HG02981 (cell line): ENCODE measurements around the gene RAB9A.
"Not testable (repeated sequence)": the region's sequence is repeated elsewhere in the genome, so short reads cannot be mapped to it uniquely, and the experiment has no call there.

Experiments
- ATAC-seq: cut with Tn5 transposase; IDR thresholded peaks from one replicate; pipeline ENCODE4 v1.9.1; 2021; ENCODE audit warnings: mild to moderate bottlenecking, moderate library complexity; ENCODE audit not compliant: unreplicated experiment

Gene RAB9A

GRCh38 chrX:13688958-13689740 is at the start of gene RAB9A:
TSS of gene RAB9A (plus strand) at chrX:13689128. CDS start at chrX:13708747, 19,619 bp downstream.
- peak; percentile 52 for ATAC-seq

GRCh38 chrX:13641684-13642083 is 47.2 kb upstream of the RAB9A start:
- not testable (repeated sequence) for ATAC-seq

GRCh38 chrX:13645464-13646153 is 43.3 kb upstream of the RAB9A start:
- no peak for ATAC-seq

GRCh38 chrX:13646154-13646549 is 42.8 kb upstream of the RAB9A start:
- ATAC-seq, result no peak

- no peak for ATAC-seq
These were observed 41.2 kb upstream of the RAB9A start for GRCh38 chrX:13647709-13648212.

GRCh38 chrX:13648336-13648735 is 40.6 kb upstream of the RAB9A start:
- ATAC-seq, result not testable (repeated sequence)

GRCh38 chrX:13649838-13650237 is 39.1 kb upstream of the RAB9A start:
- ATAC-seq, result no peak

GRCh38 chrX:13650318-13650717 is 38.6 kb upstream of the RAB9A start:
- no peak for ATAC-seq

GRCh38 chrX:13651150-13651549 is 37.8 kb upstream of the RAB9A start:
- ATAC-seq, result no peak

- no peak for ATAC-seq
These were observed 36.6 kb upstream of the RAB9A start for GRCh38 chrX:13652287-13652793.

GRCh38 chrX:13652850-13653693 is 35.9 kb upstream of the RAB9A start, which contains the start of gene TCEANC:
TSS of gene TCEANC (plus strand) at chrX:13653141. CDS start at chrX:13662509, 9,368 bp downstream.
- peak; percentile 93 for ATAC-seq

GRCh38 chrX:13654116-13654515 is 34.8 kb upstream of the RAB9A start:
- ATAC-seq, result no peak

- no peak for ATAC-seq
These were observed 33.3 kb upstream of the RAB9A start for GRCh38 chrX:13655674-13656073.

- no peak for ATAC-seq
These were observed 30.3 kb upstream of the RAB9A start for GRCh38 chrX:13658602-13659001.

- ATAC-seq, result no peak
These were observed 29.9 kb upstream of the RAB9A start for GRCh38 chrX:13659063-13659462.

- ATAC-seq, result no peak
These were observed 27.1 kb upstream of the RAB9A start for GRCh38 chrX:13661735-13662288.

GRCh38 chrX:13662355-13662791 is 26.6 kb upstream of the RAB9A start:
- no peak for ATAC-seq

GRCh38 chrX:13664020-13664419 is 24.9 kb upstream of the RAB9A start:
- no peak for ATAC-seq

- no peak for ATAC-seq
These were observed 22.1 kb upstream of the RAB9A start for GRCh38 chrX:13666836-13667235.

GRCh38 chrX:13667919-13668318 is 21.0 kb upstream of the RAB9A start:
- ATAC-seq, result no peak
